Cardiac muscle cell (in vitro differentiated cells and primary cell): ENCODE measurements around the gene FAM234B. TPM values are rescaled to one million over a fixed set of nuclear protein-coding genes. Genes with fewer than 3 reads are reported as not detected.

Source experiments
- DNase-seq, 2 donors: peaks; one replicate each; pipeline versions ENCODE4 v3.0.0 to v3.0.0-alpha.2; 2010 to 2017; ENCODE audit warnings: low read depth in 1 of 2, low spot score in 1 of 2
- H3K27ac ChIP-seq: fragments of 200-600 bp; sonication (generic); 2 replicates; pipeline ENCODE4 v1.5.1; 2016
- H3K27me3 ChIP-seq: fragments of 200-600 bp; sonication (generic); 2 replicates; pipeline ENCODE4 v1.6.0; 2016; ENCODE audit warnings: control low read depth
- H3K36me3 ChIP-seq: fragments of 200-600 bp; sonication (generic); 2 replicates; pipeline ENCODE4 v1.5.1; 2016; ENCODE audit warnings: control low read depth
- H3K4me1 ChIP-seq: fragments of 200-600 bp; sonication (generic); 2 replicates; pipeline ENCODE4 v1.8.1; 2017; ENCODE audit warnings: low read depth, mild to moderate bottlenecking, mixed run types
- H3K4me3 ChIP-seq: fragments of 200-600 bp; sonication (generic); 2 replicates; pipeline ENCODE4 v1.5.1; 2016; ENCODE audit warnings: mild to moderate bottlenecking
- H3K9me3 ChIP-seq: fragments of 200-600 bp; sonication (generic); 2 replicates; pipeline ENCODE4 v1.5.1; 2017; ENCODE audit warnings: low read depth, mild to moderate bottlenecking, control low read depth
- polyA plus RNA-seq: library from polyadenylated mRNA; unstranded; fragments of >200 nt; fragmentation: Nextera tagmentation; extraction: Ambion mirVana; gene quantifications from 2 replicates; pipeline ENCODE4 v1.2.1, GENCODE V29; 2016
- total RNA-seq: library from RNA; depleted of rRNA; stranded (reverse); fragments of >200 nt; gene quantifications from 2 replicates; pipeline ENCODE4 v1.2.3, GENCODE V29; 2016
- TF ChIP-seq, protein P1 (sequence below): IDR thresholded peaks from 2 replicates; pipeline ENCODE4 v1.5.1; 2012; ENCODE audit warnings: low read depth, mild to moderate bottlenecking, low read length

Gene FAM234B
- total and polyA plus RNA-seq, 2 experiments from 2014 or later = 5.0 to 6.9 TPM

DNA sequence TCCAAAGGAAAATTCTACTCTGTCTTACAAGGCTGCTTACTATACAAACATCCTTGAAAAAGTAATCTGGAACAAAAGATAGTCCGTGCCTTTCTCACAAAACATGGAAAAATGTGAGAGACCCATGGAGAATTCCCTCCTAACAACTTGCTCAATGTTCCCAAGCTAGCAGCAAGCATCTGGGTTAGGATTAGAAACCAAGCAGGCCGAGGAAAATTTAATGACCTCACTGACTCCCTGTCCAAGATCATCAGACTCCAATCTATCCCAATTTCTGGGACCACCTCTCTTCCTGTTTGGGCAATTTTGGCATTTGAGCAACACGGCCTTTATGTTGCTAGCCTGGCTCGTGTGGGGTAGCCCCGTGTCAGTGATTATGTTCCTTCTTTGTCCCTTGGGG lies 77.4 kb downstream of the FAM234B start:
- H3K4me3 ChIP-seq = no peak overlapping the region
- H3K9me3 ChIP-seq = no peaks in the 10 kb centered on the region
- DNase-seq = no peak
- H3K4me1 ChIP-seq = no peaks in the 10 kb centered on the region
- H3K27me3 ChIP-seq = no peaks in the 10 kb centered on the region
- TF ChIP-seq, protein P1, sequence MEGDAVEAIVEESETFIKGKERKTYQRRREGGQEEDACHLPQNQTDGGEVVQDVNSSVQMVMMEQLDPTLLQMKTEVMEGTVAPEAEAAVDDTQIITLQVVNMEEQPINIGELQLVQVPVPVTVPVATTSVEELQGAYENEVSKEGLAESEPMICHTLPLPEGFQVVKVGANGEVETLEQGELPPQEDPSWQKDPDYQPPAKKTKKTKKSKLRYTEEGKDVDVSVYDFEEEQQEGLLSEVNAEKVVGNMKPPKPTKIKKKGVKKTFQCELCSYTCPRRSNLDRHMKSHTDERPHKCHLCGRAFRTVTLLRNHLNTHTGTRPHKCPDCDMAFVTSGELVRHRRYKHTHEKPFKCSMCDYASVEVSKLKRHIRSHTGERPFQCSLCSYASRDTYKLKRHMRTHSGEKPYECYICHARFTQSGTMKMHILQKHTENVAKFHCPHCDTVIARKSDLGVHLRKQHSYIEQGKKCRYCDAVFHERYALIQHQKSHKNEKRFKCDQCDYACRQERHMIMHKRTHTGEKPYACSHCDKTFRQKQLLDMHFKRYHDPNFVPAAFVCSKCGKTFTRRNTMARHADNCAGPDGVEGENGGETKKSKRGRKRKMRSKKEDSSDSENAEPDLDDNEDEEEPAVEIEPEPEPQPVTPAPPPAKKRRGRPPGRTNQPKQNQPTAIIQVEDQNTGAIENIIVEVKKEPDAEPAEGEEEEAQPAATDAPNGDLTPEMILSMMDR = no peak
- H3K27ac ChIP-seq = no peak overlapping the region
- no peaks in the 10 kb centered on the region for H3K36me3 ChIP-seq

DNA sequence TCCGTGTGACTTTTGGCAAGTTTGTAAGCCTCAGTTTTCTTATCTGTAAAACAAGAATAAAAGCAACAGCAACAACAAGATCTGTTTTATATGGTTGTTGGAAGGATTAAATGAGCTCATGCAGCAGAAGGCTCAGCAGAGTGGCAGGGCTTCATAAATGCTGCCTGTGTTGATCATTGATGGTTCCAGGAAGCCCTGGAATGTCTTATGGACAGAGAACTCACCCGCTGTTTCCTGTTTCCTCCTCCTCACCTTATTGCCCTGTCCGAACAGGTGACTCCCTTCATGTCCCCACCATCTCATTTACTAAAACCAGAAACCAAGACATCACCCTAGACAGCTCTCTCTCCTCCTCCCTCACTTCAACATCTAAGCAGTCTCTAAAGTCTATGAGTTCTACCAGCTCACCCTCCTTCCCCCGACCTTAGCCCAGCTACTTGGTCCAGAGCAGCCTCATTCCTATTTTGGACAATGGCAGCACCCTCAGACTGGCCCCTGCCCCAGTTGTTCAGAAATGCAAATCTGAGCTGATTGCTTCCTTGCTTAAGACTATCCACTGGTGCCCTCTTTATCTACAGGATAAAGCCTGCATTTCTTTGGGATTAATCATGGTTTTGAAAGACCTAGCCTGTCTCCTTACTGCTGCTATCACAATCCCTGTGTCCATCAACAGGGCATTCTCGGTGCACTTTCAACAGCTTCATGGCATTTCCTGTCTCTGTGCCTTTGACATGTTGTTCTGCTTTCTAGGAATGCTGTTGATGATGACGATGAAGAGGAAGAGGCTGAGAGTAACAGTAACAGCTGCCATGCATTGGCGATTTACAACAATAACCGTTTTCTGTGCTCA lies 80.7 kb downstream of the FAM234B start:
- Histone ChIP-seq H3K27ac (no peak overlapping the region), H3K9me3 (no peaks in the 10 kb centered on the region), H3K36me3 (no peaks in the 10 kb centered on the region), H3K27me3 (no peaks in the 10 kb centered on the region), H3K4me3 (no peak overlapping the region), H3K4me1 (no peaks in the 10 kb centered on the region)
- peak in 1 of 2 donors; percentile 84 for DNase-seq
- TF ChIP-seq, protein P1 = no peak

DNA sequence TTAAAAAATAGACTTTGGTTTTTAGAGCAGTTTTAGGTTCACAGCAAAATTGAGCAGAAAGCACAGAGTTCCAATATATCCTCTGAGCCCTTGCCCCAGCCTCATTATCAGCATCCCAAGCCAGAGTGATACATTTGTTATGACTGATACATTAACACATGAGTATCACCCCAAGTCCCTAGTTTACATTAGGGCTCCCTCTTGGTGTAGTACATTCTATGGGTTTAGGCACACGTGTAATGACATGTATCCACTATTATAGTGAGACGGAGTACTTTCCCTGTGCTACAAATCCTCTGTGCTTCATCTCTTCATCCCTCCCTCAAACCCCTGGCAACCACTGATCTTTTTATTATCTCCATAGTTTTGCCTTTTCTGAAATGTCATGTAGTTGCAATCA lies 81.8 kb downstream of the FAM234B start:
- Histone ChIP-seq H3K9me3 (no peaks in the 10 kb centered on the region), H3K27me3 (no peaks in the 10 kb centered on the region), H3K36me3 (no peaks in the 10 kb centered on the region), H3K4me3 (no peak overlapping the region), H3K4me1 (peaks cover 6% of the 10 kb centered on the region), H3K27ac (no peak overlapping the region)
- no peak for DNase-seq
- TF ChIP-seq, protein P1 = no peak

DNA sequence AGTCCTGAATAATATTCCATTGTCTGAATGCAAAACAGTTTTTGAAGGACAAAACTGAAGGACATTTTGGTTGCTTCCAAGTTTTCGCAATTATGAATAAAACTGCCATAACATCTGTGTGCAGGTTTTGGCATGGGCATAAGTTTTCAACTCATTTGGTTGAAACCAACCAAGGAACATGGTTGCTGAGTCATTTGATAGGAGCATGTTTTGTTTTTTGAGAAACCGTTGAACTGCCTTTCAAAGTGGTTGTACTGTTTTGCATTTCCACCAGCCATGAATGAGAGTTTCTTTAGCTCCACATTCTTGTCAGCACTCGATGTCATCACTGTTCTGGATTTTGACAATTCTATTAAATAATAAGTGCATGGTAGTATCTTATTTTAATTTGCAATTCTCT lies 82.3 kb downstream of the FAM234B start:
- TF ChIP-seq, protein P1 = no peak
- DNase-seq = peak in 1 of 2 donors; percentile 45
- no peak overlapping the region for H3K27ac ChIP-seq
- H3K9me3 ChIP-seq = no peaks in the 10 kb centered on the region
- H3K4me1 ChIP-seq = peaks cover 6% of the 10 kb centered on the region
- no peak overlapping the region for H3K4me3 ChIP-seq
- no peaks in the 10 kb centered on the region for H3K36me3 ChIP-seq
- H3K27me3 ChIP-seq = no peaks in the 10 kb centered on the region

DNA sequence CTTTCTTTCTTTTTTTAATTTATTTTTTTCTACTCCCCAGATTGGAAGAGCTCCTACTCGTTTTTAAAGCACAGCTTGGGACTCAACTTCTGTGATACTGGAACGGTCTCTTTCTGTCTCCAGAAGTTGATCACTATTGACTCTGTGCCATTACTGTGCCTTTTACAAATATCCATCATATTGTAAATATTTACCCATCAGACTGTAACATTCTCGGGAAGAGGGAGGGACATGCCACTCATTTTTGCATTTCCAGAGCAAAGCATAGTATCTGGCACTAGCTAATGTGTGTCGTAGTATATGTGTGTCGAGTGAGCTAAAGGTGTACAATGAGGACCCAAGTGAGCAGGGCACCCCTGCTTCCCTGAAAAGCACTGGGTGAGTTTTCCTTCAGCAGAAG lies 83.3 kb downstream of the FAM234B start:
- DNase-seq = no peak
- H3K4me1 ChIP-seq = peaks cover 6% of the 10 kb centered on the region
- H3K4me3 ChIP-seq = no peak overlapping the region
- H3K27me3 ChIP-seq = no peaks in the 10 kb centered on the region
- H3K36me3 ChIP-seq = no peaks in the 10 kb centered on the region
- no peaks in the 10 kb centered on the region for H3K9me3 ChIP-seq
- H3K27ac ChIP-seq = no peak overlapping the region
- TF ChIP-seq, protein P1 = no peak
